ENCODE measurements around the gene LDHB. TPM values are rescaled to one million over a fixed set of nuclear protein-coding genes. Genes with fewer than 3 reads are reported as not detected.

LDHB gene
- total and polyA plus RNA-seq, 9 of the 15 experiments (the other 6 are each of a cell fraction or from before 2014, with no cell fraction given) = 743 to 2,680 (median 968) TPM

GRCh38 chr12:21704847-21705246, 47.2 kb upstream of the LDHB start:
- no peak overlapping the region for H2AFZ ChIP-seq (ENCODE audit: low read depth, low read length)
- no peak overlapping the region for H3K4me3 ChIP-seq
- no peak overlapping the region for H3K4me2 ChIP-seq (ENCODE audit: insufficient read depth, low read length)
- H4K20me1 ChIP-seq (replicated peaks; ENCODE audit: control insufficient read depth, insufficient read depth, low read length) = no peaks in the 10 kb centered on the region
- WGBS (ENCODE audit: insufficient coverage, low coverage, missing lambda C conversion rate) = 44% methylated on average over 4 of the region's 4 CpGs
- ChIA-PET CTCF (ENCODE audit: low intra/inter-chr PET ratio) (no interaction called here), POLR2A (interaction anchor here (0.6 kb wide), 1 partner anchor 39 kb away, joined by 3 read pairs; no protein-coding TSS in a partner anchor)
- H3K27ac ChIP-seq (ENCODE audit: extremely low read depth, low read depth, low read length) = no peak overlapping the region
- FAIRE-seq (no peak), DNase-seq (ENCODE audit: extremely low read depth in 1 of 4, low spot score in 3 of 4) (no peak), ATAC-seq (no peak)
- no peaks in the 10 kb centered on the region for H3K4me1 ChIP-seq (replicated peaks in 1 of 2; ENCODE audit: control insufficient read depth in 2 of 2, insufficient read depth in 2 of 2, low read length in 2 of 2)
- H3K9me1 ChIP-seq (ENCODE audit: control insufficient read depth, insufficient read depth, low read length) = no peaks in the 10 kb centered on the region
- no peaks in the 10 kb centered on the region for H3K9me3 ChIP-seq (replicated peaks; ENCODE audit: control insufficient read depth, insufficient read depth, low read depth, low read length)
- no peaks in the 10 kb centered on the region for H3K79me2 ChIP-seq (ENCODE audit: control insufficient read depth, insufficient read depth, low read length)
- no TSS peak for BruUV-seq (replicated peaks)
- intact Hi-C loops (cut with micrococcal nuclease) (no loop called here), in situ Hi-C loops (cut with MboI) (no loop called here)
- H3K27me3 ChIP-seq (ENCODE audit: control insufficient read depth in 2 of 2, insufficient read depth in 2 of 2, low read length in 2 of 2) = no peaks in the 10 kb centered on the region
- no peak overlapping the region for H3K9ac ChIP-seq (ENCODE audit: insufficient read depth in 1 of 2, low read depth in 2 of 2, low read length in 2 of 2)
- H3K36me3 ChIP-seq (ENCODE audit: control insufficient read depth, insufficient read depth, low read length) = no peaks in the 10 kb centered on the region
- TF ChIP-seq HNRNPUL1 (IDR thresholded peaks at IDR 0.05; ENCODE audit: low read length) (no peak), NCOR1 (IDR thresholded peaks at IDR 0.05) (no peak), TAF1 (IDR thresholded peaks at IDR 0.05; ENCODE audit: control insufficient read depth, extremely low read depth, insufficient read depth, low read length, severe bottlenecking) (no peak), SMAD4 (CRISPR knock-in tag; conservative IDR thresholded peaks at IDR 0.05) (no peak), SUPT5H (IDR thresholded peaks at IDR 0.05) (no peak), ZSCAN32 (CRISPR knock-in tag; IDR thresholded peaks at IDR 0.05) (no peak), ZNF707 (CRISPR knock-in tag; conservative IDR thresholded peaks at IDR 0.05) (no peak), SMAD2 (IDR thresholded peaks at IDR 0.05; ENCODE audit: low read depth, low read length) (no peak), STAG1 (CRISPR knock-in tag; IDR thresholded peaks at IDR 0.05; ENCODE audit: borderline replicate concordance) (no peak), STAT5B (CRISPR knock-in tag; IDR thresholded peaks at IDR 0.05) (no peak), NCOA1 (IDR thresholded peaks at IDR 0.05; ENCODE audit: low read depth) (no peak), DPF2 (IDR thresholded peaks at IDR 0.05) (no peak), MYBL2 (IDR thresholded peaks at IDR 0.05; ENCODE audit: low read depth) (no peak), MYBL2 (CRISPR knock-in tag; IDR thresholded peaks at IDR 0.05; ENCODE audit: borderline replicate concordance) (no peak), ARNT (IDR thresholded peaks at IDR 0.05) (no peak)
- TF ChIP-seq, protein P1, sequence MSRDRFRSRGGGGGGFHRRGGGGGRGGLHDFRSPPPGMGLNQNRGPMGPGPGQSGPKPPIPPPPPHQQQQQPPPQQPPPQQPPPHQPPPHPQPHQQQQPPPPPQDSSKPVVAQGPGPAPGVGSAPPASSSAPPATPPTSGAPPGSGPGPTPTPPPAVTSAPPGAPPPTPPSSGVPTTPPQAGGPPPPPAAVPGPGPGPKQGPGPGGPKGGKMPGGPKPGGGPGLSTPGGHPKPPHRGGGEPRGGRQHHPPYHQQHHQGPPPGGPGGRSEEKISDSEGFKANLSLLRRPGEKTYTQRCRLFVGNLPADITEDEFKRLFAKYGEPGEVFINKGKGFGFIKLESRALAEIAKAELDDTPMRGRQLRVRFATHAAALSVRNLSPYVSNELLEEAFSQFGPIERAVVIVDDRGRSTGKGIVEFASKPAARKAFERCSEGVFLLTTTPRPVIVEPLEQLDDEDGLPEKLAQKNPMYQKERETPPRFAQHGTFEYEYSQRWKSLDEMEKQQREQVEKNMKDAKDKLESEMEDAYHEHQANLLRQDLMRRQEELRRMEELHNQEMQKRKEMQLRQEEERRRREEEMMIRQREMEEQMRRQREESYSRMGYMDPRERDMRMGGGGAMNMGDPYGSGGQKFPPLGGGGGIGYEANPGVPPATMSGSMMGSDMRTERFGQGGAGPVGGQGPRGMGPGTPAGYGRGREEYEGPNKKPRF (IDR thresholded peaks at IDR 0.05; ENCODE audit: low read depth, low read length) = no peak

Measured in K562 (cell line).